Measurements from ENCODE around the gene ANO1.

Gene ANO1

DNA sequence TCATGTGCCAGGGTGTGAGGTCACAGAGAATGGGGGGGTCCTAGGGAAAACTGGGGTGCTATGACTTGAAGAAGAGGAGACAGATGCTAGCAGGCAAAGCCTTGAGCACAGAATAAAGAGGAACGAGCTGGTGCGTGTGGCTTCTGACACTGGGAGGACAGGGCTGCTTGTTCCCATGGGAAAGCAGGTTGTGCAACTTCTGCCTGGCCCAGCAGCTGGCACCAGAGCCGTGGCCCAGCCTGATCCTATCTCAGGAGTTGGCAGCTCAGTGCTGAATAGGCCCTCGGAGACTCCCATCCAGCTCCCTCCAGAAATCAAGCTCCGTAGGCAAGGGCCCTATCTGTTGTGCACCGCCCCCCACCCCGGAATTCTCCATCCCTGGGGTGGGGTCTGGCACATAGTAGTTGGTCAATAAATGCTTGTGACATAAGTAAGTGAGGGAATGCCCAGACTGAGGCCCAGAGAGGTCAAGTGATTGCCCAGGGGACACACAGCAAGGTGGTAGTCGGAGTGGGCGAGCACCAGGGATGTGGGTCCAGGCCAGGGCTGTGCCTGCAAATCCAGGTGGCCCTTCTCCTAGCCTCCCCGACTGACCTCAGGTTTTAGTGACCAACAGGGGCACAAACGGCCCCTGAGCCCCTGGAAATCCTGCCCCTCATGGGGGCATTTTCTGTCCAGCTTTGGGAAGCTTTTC lies 105.5 kb downstream of the ANO1 start:
- Histone ChIP-seq H3K79me2 (no peaks in the 10 kb centered on the region), H3K4me2 (ENCODE audit: low read length) (no peak overlapping the region), H3K9me3 (ENCODE audit: control insufficient read depth, low read length) (no peaks in the 10 kb centered on the region), H3K27me3 (ENCODE audit: control insufficient read depth, insufficient read depth, low read length) (no peaks in the 10 kb centered on the region), H3K4me1 (peaks cover 4% of the 10 kb centered on the region), H3K4me3 (ENCODE audit: low read depth, low read length) (no peak overlapping the region), H3K36me3 (ENCODE audit: control insufficient read depth, insufficient read depth, low read length) (no peaks in the 10 kb centered on the region), H3K27ac (peak overlapping the region; percentile 17), H2AFZ (no peak overlapping the region), H3K9ac (no peak overlapping the region)
- TF ChIP-seq, protein P1, sequence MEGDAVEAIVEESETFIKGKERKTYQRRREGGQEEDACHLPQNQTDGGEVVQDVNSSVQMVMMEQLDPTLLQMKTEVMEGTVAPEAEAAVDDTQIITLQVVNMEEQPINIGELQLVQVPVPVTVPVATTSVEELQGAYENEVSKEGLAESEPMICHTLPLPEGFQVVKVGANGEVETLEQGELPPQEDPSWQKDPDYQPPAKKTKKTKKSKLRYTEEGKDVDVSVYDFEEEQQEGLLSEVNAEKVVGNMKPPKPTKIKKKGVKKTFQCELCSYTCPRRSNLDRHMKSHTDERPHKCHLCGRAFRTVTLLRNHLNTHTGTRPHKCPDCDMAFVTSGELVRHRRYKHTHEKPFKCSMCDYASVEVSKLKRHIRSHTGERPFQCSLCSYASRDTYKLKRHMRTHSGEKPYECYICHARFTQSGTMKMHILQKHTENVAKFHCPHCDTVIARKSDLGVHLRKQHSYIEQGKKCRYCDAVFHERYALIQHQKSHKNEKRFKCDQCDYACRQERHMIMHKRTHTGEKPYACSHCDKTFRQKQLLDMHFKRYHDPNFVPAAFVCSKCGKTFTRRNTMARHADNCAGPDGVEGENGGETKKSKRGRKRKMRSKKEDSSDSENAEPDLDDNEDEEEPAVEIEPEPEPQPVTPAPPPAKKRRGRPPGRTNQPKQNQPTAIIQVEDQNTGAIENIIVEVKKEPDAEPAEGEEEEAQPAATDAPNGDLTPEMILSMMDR (IDR thresholded peaks at IDR 0.05) = no peak

DNA sequence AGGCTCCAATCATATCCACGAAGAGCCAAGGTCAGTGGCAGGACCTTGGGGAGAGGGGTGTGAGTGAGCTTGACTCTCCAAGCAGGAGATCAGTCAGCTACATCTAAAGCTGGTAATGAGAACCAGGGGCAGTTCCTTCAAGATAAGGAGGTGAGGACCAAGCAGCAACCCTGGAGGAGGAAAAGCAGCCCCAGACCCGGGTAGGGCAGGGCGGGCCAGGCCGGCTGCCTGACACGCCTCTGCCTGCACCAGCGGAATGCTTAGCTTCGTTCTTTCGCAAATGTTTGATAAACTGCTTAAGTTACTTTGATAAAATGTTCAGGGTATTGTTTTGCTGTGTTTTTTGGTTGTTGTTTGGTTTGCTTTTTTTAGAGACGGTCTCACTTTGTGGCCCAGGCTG lies 106.3 kb downstream of the ANO1 start:
- TF ChIP-seq, protein P1 (IDR thresholded peaks at IDR 0.05) = no peak
- no peak overlapping the region for H3K9ac ChIP-seq
- no peak overlapping the region for H3K4me2 ChIP-seq (ENCODE audit: low read length)
- no peaks in the 10 kb centered on the region for H3K9me3 ChIP-seq (ENCODE audit: control insufficient read depth, low read length)
- H3K79me2 ChIP-seq = no peaks in the 10 kb centered on the region
- no peak overlapping the region for H2AFZ ChIP-seq
- H3K27ac ChIP-seq = no peak overlapping the region
- H3K27me3 ChIP-seq (ENCODE audit: control insufficient read depth, insufficient read depth, low read length) = no peaks in the 10 kb centered on the region
- H3K4me1 ChIP-seq = peaks cover 4% of the 10 kb centered on the region
- no peaks in the 10 kb centered on the region for H3K36me3 ChIP-seq (ENCODE audit: control insufficient read depth, insufficient read depth, low read length)
- no peak overlapping the region for H3K4me3 ChIP-seq (ENCODE audit: low read depth, low read length)

DNA sequence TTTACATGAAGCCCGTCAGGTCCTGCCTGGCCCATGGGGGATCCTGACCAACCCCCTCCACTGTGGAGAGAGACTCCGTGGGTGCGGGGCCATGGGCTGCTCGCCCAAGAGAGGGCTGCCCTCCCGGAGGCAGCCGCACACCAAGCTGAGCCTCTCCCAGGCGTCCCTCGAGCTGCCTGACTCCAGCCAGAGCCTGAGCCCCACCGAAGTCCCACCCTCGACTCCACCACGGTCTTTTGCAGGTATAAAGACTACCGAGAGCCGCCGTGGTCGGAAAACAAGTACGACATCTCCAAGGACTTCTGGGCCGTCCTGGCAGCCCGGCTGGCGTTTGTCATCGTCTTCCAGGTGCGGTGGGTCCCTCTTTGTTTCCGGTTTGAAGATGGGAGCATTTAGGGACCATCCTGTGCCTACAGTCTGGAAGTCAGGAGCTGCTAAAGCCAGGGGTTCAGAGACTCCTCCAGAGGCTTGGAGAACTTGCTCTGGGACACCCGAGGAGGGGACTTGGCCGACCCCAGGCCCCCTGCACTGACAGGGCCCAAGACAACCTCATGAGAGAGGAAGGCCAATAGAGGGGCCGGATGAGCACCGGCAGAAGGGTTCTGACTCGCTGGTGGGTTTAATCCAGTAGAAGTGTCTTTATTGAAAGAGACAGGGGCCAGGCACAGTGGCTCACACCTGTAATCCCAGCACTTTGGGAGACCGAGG lies 107.4 kb downstream of the ANO1 start:
- no peaks in the 10 kb centered on the region for H3K36me3 ChIP-seq (ENCODE audit: control insufficient read depth, insufficient read depth, low read length)
- H3K27ac ChIP-seq = no peak overlapping the region

DNA sequence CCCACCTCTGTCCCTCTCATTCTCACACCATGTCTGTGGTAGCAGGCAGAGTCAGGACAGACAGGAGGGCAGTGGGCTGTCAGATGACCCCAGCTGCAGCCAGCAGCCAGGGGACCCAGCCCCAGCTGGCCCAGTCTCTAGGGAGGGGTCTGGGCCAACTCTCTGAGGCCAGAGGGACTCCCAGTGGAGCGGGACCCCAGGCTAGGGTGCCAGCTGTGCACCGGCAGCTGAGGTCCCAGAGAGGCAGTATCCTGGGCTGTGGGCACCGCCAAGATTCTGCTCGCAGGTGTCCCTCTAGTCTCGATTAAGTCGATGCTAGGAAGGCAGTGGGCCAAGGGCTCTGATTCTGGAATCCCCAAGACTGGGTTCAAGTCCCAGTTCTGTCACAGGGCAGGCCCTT lies 108.3 kb downstream of the ANO1 start:
- Histone ChIP-seq H3K4me1 (peaks cover 4% of the 10 kb centered on the region), H3K27ac (no peak overlapping the region), H3K9me3 (ENCODE audit: control insufficient read depth, low read length) (no peaks in the 10 kb centered on the region), H2AFZ (no peak overlapping the region), H3K4me3 (ENCODE audit: low read depth, low read length) (no peak overlapping the region), H3K36me3 (ENCODE audit: control insufficient read depth, insufficient read depth, low read length) (no peaks in the 10 kb centered on the region), H3K9ac (no peak overlapping the region), H3K79me2 (no peaks in the 10 kb centered on the region), H3K4me2 (ENCODE audit: low read length) (no peak overlapping the region), H3K27me3 (ENCODE audit: control insufficient read depth, insufficient read depth, low read length) (no peaks in the 10 kb centered on the region)
- TF ChIP-seq, protein P1 (IDR thresholded peaks at IDR 0.05) = no peak

More for the DNA sequence above, 107.4 kb downstream of the ANO1 start:
- TF ChIP-seq, protein P1 (IDR thresholded peaks at IDR 0.05) = no peak
- Histone ChIP-seq H3K9me3 (ENCODE audit: control insufficient read depth, low read length) (no peaks in the 10 kb centered on the region), H3K4me1 (peaks cover 4% of the 10 kb centered on the region), H3K4me3 (ENCODE audit: low read depth, low read length) (no peak overlapping the region), H3K4me2 (ENCODE audit: low read length) (no peak overlapping the region), H2AFZ (no peak overlapping the region), H3K9ac (no peak overlapping the region), H3K27me3 (ENCODE audit: control insufficient read depth, insufficient read depth, low read length) (no peaks in the 10 kb centered on the region), H3K79me2 (no peaks in the 10 kb centered on the region)

Data from parathyroid adenoma (tissue), 2 donors.